SW480 (cell line): Measurements from ENCODE around the gene TULP3.
"Not testable (repeated sequence)": the region's sequence is repeated elsewhere in the genome, so short reads cannot be mapped to it uniquely, and the experiment has no call there.

Source experiments
- DNase-seq: peaks from one replicate; pipeline ENCODE4 v3.0.0-alpha.2; 2016; ENCODE audit warnings: low spot score

The TULP3 gene, protein sequence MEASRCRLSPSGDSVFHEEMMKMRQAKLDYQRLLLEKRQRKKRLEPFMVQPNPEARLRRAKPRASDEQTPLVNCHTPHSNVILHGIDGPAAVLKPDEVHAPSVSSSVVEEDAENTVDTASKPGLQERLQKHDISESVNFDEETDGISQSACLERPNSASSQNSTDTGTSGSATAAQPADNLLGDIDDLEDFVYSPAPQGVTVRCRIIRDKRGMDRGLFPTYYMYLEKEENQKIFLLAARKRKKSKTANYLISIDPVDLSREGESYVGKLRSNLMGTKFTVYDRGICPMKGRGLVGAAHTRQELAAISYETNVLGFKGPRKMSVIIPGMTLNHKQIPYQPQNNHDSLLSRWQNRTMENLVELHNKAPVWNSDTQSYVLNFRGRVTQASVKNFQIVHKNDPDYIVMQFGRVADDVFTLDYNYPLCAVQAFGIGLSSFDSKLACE

DNA sequence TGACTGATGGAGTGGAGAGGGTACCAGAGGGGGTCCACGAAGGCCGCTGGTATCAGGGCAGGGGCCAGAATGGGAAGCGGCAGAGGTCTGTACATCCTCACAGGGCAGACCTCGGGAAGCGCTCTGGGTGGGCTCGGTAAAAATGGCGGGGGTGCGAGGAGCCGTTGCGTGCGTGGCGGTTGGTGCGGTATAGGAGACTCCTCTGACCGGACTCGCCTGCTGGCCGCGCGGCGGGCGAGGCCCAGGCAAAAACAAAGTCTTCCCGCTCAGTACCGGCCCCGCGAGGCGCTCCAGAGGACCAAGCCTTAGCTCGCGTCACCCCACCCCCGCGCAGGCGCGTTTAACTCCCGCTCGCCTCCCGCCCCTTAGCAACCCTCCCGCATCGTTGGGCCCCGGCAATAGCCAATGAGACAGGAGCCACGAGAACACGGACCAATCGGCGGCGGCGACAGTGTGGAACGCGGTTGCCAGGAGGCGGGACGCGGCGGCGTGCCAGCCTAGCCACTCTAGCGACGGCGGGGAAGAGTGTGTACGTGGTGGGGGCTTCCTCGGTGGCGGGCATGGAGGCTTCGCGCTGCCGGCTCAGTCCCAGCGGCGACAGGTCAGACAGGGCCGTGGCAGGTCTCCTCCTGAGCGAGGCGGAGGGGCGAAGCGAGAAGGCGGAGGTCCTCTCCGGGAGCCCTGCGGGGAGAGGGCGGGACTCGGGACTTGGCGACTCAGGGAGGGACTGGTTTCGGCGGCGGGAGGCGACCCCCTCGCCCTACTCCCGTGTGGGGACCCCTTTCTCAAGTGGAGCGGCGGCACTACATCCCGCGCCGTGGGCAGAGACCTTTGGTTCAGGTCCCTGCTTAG lies at the start of gene TULP3:
Gene TULP3 (plus strand): TSS at position 504 of the 852 bp plus-strand sequence. CDS start 57 bp downstream, at position 561.
- peak; percentile 99 for DNase-seq

DNA sequence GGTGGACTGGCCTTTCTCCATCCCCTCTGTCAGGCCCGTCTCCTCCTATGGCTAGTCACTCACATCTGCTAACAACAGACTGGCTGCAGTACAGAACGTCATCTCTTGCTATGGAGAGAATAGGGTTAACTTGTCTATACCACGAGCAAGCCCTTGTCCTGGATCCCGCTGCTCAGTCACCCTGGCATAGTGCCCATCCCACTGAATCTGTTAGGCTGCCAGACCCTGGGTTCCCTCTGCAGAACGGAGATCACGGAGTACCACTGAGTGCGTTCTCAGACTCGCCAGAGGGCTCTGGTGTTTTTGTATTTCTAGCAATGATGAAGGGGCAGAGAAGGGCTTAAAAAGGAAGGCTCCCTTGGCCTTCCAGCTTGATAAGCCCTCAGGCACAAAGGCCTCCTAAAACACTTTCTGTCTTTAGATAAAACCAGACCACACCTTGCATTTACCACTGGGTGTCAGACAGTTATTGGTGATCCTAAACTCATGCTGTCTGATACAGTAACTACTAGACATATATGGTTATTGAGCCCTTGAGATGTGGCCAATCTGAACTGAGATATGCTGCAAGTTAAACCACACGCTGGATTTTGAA lies 49.5 kb upstream of the TULP3 start:
- no peak for DNase-seq

DNA sequence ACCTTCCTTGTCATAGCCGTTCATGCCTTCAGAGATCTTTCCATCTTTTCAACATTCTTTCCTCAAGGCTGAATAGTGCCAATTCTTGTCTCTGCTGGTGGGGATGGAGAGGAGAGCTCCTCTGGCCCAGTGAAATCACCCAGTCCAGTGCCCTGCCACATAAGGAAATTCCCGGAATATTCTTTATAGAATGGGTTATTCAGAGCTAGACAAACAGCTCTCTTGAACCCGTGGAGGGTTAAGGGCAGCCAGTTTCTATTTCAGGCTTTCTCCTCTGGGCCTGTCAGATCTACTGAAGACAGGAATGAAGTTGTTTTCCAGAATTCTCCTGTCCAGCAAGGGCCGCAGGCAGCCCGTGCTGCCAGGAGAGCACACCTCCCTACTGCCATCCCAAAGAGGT lies 47.7 kb upstream of the TULP3 start:
- DNase-seq = no peak

DNA sequence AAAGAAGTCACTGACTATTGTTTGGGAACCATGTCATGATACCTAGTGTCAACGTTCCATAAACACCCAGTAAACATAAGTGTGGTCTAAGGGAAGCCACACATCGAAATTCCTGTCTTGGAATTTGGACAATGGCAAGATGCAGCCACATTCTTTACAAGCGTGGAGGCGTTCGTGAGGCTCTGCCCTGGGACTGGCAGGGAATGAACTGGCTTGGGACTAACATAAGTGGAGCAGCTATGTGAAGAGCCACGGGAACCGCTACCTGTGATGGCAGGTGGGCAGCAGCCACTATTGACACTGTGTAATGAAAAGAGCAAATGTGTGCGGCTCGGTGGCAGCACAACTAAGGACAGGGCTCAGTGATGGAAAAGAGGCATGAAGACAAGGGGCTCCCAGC lies 45.9 kb upstream of the TULP3 start:
- peak; percentile 26 for DNase-seq

DNA sequence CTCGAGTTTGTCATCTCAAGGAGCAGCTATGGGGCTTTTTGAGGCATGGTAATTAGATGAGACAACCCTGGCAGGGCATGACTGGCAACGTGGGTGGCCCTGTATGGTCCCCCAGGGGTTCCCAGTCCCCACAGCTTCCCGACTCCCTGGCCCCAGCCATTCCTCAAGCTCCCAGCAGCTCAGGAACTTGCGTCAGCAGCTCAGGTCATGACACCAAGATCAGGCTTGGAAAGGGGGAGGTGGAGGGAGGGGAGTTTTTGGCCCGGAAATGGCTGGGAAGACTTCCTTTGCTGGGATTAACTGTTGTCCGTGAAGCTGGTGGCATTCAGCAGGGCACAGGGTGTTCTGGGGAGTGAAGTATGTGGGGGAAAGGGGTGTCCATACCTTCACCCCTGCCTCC lies 45.4 kb upstream of the TULP3 start:
- DNase-seq = no peak

DNA sequence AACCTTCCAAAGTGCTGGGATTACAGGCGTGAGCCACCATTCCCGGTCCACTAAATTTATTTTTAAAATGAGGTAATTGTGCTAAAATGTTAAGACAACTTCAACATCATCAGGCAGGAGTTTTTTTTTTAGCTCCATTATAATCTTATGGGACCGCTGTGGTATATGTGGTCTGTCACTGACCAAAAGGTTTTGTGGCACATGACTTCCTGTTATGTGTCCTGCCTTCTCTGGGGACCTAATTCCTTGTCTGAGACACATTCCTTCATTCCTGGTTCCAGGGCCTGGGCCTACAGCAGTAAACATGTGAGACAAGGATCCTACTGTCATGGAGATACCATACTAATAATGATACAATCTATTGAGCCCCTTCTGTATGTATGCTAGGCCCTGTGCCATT lies 38.8 kb upstream of the TULP3 start:
- no peak for DNase-seq

DNA sequence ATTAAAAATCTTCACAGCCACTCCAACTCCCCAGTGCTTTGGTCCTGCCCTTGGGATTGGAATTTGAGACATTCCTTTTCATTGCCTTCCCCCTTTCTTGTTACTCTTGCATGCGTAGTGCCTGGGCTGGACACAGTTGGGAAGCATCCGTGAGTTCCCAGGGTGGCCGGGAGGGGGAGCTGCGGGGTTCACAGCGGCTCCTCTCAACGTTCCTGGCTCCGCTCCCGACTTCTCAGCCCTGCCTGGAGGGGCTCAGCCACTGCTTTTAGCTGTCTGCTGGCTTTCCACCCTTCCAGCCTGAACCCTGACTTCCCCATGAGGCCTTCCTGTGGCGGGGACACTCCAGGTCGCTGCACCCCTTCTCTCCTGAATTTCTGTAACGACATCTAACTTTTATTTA lies 37.1 kb upstream of the TULP3 start:
- no peak for DNase-seq

DNA sequence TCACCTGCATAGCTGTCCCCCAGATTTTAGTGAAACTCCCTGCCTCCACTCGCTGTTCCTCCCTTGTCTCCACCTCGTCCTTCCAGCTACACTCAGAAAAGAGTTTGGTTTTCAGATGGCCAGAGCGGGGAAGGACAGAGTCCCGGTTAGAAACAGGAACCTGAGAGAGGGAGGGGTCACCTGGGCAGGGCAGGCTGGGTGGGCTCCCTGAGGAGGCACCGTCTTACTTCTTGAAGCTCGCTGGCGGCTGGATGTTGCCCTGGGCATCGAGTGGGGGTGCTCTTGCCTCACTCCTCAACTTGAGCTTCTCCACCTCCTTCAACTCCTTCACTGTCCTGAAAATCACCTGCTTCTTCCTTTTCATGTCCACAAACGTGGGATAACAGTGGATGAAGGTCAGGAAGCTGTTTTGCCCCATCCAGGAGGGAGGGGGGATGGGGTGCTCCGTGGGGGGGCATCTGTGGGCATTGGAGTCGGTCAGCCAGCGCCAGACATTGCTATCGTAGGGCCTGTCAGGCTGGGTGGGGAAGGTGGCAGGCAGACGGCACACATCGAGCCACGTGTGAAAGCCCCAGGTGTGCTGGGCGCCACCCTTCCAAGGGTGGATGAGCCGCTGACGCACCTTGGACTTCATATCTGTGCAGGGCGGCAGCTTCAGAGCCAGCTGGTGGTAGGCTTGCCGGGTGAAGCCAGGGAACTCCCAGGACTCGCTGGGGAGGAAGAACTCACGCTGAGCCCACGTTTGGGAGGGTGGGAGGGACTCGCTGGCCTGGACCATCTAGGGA lies 35.8 kb upstream of the TULP3 start:
- DNase-seq = no peak

DNA sequence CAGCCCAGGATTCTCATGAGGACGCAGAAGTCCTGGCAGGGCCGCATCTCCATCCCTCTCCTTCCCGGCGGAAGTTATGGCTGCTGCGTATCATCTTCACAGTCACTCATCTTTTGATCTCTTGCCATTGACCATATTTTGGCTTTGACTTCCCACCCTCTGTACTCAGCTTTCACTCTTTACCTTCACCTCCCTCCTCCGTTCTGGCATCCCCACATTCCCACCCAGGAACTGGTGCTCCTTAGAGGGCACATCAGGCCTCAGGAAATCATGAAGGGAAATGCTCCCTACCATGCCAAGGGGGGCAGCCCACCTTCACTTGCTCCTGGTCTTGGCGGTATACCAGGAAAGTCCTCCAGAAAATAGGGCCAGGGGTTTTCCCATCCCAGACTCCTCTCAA lies 35.1 kb upstream of the TULP3 start:
- DNase-seq = no peak

DNA sequence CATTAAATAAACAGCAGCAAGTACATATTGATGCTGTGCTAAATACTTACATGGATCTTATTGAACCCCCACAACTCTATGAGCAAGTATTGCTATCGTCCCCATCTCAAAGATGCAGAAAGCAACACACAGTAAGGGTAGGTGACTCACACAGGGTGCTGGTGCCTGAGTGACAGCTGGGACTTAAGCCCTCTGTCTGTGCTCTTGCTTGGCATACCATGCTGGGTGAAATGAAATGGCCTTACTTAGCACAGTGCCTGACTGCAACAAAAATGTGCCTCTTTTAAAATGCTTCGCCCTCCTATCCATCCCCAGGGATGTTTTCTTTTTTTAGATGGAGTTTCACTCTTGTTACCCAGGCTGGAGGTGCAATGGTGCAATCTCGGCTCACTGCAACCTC lies 34.6 kb upstream of the TULP3 start:
- no peak for DNase-seq

DNA sequence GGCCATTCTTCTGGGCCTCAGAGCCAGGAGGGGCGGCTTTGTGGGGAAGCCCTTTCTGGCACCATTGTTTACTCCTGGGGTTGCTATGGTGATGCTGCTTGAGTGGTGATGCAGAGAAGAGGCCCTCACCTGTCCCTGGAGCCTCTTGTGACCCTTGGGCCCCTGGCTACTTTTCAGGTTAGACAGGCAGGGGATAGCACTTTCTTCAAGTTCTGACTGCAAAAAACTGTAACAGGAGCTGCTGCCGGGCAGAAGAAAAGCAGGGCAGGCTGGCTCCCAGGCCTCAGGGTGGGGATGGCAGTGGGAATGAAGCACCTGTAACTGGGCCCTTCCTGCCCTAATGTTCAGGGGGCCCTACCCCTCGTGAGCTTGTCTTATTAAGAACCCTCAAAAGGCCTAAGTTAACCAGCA lies 33.7 kb upstream of the TULP3 start, which contains the start of gene TEX52:
Gene TEX52 (minus strand): TSS at position 19 of the 411 bp plus-strand sequence. CDS start 13 bp downstream, at position 6.
- no peak for DNase-seq

DNA sequence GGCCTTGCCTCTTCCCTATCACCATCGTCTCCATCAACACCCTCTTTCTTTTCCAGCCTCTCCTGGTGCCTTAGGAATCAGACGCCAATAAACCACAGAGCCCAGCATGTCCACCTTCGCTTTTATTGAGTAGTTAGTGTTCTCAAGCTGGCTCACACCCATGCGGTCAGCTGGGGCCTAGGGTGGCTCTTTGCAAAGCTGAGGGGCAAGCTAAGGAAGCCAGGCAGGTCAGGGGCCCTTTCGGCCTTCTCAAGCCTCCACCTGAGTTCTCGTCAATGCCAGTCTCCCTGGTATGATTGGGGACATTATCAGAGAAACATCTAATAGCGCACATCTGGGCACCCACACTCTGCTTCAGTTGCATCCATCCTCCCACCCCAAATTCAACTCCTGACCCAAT lies 33.1 kb upstream of the TULP3 start:
- DNase-seq = no peak

DNA sequence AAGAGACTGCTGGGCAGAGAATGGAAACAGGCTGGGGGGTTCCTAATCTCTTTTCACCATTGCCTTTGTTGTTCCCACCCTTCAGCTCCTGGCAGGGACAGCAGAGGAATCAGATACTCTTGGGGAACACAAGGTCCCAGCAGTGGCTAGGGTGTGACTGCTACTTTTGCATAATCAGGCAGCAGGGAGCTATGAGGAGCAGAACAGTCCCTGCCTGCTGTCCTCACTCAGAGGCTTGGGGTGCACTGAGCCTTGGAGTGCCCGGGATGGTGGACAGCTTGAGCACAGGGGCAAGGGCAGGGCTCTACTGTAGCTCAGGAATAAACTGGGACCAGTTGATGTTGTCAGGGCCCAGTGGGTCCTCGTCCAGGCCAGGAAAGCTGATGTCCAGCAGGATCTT lies 32.4 kb upstream of the TULP3 start:
- no peak for DNase-seq

DNA sequence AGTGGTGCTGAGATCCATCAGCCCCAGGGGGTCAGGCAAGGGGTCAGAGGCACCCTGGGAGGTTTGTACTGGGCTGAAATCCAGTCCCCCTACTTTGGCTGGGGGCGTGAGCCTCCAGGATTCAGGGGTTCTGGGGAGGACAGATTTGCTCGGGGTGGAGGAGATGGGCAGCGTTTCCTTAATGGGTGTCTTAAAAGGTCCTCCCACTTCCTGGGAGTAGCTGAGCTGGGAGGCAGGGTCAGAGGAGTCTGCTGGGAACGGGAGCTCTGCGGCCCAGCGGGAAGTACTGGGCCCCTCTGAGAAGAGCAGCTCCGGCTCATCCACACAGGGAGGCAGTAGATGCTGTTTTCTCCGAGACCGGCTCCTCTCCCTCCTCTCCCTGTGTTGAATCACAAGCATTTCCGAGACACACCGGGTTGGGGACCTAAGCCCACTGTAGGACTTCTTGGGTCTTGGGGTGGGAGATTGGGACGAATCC lies 31.7 kb upstream of the TULP3 start:
- DNase-seq = no peak

DNA sequence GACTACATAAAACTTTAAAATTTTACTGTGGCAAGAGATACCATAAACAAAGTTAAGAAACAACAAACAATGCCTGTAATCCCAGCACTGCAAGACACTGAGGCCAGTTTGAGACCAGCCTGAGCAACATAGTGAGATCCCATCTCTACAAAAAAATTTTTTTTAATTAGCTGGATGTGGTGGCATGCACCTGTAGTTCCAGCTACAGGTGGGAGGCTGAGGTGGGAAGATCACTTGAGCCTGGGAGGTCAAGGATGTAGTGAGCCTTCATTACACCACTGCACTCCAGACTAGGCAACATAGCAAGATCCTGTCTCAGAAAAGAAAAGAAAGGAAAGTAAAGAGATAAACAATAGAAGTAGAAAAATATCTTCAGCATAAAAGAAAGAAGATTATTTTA lies 30.5 kb upstream of the TULP3 start:
- DNase-seq = no peak

DNA sequence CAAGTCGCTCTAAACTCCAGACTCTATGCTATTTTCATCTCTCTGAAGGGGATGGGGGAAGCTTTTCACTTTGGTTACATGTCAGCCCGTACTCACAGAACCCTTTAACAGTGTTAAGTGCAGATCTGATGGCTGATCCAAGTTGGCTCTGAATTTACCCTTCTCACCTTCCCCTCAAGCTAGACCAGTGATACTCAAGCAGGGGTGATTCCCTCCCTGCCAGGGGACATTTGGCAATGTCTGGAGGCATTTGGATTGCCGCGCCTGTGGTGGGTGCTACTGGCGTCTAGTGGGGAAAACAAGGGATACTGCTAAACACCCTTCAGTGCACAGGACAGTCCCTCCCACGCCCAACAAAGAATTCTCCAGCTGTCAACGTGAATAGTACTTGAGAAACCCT lies 27.8 kb upstream of the TULP3 start:
- no peak for DNase-seq

DNA sequence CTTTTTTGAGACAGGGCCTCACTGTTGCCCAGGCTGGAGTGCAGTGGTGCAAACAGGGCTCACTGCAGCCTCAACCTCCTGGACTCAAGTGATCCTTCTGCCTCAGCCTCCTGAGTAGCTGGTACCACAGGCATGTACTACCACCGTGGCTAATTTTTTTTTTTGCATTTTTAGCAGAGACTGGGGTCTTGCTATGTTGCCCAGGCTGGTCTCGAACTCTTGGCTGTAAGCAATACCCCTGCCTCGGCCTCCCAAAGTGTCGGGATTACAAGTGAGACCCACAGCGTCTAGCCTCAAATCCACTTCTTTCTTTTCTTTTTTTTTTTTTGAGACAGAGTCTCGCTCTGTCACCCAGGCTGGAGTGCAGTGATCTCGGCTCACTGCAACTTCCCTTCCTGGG lies 27.3 kb upstream of the TULP3 start:
- DNase-seq = not testable (repeated sequence)

DNA sequence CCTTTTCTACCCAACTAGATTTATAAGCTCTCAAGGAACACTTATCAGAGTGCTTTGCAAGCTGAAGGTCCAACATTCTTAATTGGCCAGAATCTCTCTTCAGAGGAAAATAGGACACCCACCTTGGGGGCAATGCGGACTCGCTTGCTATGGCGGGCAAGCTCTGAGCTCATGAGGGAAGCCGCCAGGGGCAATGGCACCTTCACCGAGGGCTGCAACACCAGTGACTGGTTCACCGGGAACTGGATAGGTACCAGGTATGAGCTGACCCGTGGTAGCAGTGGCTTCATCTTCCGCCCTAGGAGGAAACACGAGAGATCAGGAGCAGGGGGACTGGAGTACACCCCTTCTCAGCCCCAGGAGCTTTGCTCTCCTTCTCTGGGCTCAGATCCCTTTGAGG lies 26.5 kb upstream of the TULP3 start:
- no peak for DNase-seq

DNA sequence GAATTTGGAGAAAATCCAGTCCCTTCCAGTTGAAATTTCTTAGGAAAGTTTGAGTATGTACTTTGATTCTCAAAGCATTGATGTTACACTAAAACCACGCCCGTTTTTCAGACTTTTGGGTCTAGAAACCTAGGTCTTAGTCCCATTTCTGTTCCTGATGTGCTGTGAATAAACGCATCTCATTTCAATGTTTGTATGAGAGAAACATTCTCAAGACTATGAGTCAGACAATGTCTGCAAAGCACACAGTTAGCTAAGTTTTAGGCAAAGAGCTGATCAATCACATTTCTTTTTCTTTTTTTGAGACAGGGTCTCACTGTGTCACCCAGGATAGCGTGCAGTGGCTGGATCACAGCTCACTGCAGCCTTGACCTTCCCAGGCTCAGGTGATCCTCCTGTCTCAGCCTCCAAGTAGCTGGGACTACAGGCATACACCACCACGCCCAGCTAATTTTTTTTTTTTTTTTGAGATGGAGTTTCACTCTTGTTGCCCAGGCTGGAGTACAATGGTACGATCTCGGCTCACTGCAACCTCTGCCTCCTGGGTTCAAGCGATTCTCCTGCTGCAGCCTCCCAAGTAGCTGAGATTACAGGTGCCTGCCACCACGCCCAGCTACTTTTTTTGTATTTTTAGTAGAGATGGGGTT lies 21.6 kb upstream of the TULP3 start:
- DNase-seq = not testable (repeated sequence)

DNA sequence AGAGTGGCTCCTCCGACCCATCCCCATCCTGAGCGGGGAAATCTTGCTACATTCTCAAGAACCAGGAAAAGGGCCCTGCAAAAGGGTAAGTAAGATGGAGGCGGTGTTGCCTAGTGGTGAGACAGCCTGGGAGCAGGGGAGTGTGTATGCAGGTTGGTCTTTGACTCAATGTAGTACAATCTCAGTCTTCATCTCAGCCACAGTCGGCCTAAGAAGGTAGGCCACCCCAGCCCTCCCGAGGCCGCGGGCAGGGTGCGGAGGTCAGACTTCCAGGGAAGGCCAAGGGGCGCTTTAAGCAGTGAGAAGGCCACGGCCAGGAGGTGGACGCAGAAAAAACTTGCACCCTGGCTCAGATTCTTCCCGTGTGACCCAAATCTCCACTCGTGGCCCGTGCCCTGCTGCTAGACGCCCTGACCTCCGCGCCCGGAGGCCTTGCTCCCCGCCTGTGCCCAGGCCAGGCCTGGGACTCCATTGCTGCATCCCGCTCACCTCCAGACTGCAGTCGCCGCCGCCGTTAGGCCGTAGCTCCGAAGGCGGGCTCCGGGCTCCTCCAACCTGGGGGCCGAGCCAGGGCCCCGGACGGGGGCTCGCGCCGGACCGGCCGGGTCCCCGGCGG lies 14.2 kb upstream of the TULP3 start:
- DNase-seq = peak; percentile 53
